Epithelial cell of esophagus (primary cell): ENCODE data around the gene SLC35C1.

Experiments
- DNase-seq: peaks from one replicate; pipeline ENCODE4 v3.0.0; 2010; ENCODE audit warnings: low read depth
- H3K4me3 ChIP-seq: 2 replicates; pipeline ENCODE4 v1.5.1; 2011; ENCODE audit warnings: mild to moderate bottlenecking, low read length, control low read depth
- CTCF ChIP-seq: IDR thresholded peaks from 2 replicates; pipeline ENCODE4 v1.5.1; 2011; ENCODE audit warnings: low read depth, mild to moderate bottlenecking, low read length, control low read depth, inconsistent platforms; ENCODE audit not compliant: insufficient read depth; ENCODE audit errors: missing control alignments

SLC35C1 gene

DNA sequence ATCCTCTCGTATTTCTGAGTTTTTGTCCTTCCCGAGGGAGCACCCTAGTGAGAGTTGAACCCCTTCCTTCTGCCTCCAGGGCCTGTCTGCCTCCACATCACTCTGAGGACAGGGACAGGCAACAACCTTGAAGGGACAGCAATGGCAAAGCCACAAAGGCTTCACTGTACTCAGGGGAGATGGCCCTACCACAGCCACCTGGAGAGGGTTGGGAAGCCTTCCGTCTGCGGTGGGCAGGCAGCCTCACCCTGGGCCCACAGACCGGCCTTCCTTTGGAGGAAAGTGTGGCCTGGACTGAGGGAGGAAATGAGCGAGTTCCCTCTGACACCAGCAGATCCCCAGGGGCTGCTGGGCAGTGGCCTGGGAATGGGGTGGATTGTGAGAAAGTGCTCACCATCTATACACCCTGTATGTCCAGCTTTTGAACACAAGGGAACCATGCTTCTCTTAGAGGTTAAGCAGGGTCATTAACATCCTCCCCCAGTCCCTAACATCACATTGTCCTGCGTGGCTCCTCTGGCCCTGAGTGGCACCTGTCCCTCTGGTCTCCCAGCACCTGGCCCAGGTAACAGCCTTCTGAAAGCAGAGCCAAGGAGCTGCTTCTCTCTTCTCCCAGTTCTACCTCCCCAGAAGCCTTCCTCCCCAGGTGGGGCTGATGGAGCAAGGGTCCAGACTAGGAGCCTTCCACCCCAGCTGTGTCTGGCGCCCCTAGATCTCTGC is 6.8 kb downstream of the SLC35C1 start:
- no peak overlapping the region for H3K4me3 ChIP-seq
- TF ChIP-seq CTCF = no peak
- DNase-seq = no peak

- no peak for TF ChIP-seq CTCF
- no peak for DNase-seq
These were observed 7.9 kb downstream of the SLC35C1 start for GRCh38 chr11:45812581-45813548.

DNA sequence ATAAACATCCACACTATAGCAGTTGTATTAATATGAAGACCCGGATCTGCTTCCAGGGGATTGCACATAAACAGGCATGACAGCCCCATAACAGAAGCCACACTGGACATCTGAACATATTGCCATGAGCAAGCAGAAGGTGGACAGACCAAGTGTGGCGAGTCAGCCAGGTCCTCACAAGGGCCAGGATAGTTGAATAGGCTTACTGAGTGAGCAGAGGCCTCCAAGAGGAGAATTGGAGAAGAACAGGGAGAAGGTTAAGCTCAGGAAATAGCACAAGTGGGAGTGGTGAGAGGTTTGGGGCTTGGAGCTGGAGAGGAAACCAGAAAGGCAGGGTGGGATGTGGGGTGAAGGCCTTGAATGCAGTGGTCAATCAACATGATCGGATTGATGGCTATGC is 10.8 kb downstream of the SLC35C1 start:
- no peak overlapping the region for H3K4me3 ChIP-seq
- DNase-seq = no peak
- no peak for TF ChIP-seq CTCF

More at GRCh38 chr11:45812581-45813548, 7.9 kb downstream of the SLC35C1 start:
- no peak overlapping the region for H3K4me3 ChIP-seq

DNA sequence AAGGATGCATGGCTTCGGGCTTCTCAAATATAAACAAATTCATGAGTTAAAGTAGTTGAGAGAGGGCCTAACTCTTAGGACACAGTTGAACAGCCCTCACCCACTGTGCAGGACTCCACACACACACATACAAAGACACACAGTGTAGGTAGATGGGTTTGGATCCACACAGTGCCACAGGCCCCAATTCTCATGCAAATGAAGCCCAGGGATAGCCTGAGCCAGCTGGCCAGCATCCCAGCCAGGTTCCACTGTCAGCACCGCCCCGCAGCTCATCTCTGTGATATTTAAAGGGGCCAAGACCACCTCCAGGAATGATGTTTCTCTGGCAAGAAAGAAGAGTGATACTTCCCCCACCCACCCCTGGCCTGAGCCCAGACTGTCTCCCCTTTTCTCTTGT is 11.7 kb downstream of the SLC35C1 start:
- no peak for TF ChIP-seq CTCF
- no peak for DNase-seq
- no peak overlapping the region for H3K4me3 ChIP-seq

DNA sequence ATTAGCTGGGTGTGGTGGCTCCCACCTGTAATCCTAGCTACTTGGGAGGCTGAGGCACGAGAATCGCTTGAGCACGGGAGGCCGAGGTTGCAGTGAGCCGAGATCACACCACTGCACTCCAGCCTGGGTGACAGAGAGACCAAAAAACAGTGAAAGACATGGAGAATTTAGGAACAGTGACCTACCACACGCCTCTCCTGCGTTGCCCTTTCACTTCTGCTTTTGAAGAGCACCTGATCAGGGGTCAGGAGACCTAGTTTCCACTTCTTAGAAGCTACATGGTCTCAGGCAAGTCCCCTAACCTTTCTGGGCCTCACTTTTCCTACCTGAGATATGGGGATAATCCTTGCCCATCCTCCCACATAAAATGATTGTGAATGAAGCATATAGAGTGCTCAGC is 12.2 kb downstream of the SLC35C1 start:
- no peak for TF ChIP-seq CTCF
- no peak overlapping the region for H3K4me3 ChIP-seq
- no peak for DNase-seq

DNA sequence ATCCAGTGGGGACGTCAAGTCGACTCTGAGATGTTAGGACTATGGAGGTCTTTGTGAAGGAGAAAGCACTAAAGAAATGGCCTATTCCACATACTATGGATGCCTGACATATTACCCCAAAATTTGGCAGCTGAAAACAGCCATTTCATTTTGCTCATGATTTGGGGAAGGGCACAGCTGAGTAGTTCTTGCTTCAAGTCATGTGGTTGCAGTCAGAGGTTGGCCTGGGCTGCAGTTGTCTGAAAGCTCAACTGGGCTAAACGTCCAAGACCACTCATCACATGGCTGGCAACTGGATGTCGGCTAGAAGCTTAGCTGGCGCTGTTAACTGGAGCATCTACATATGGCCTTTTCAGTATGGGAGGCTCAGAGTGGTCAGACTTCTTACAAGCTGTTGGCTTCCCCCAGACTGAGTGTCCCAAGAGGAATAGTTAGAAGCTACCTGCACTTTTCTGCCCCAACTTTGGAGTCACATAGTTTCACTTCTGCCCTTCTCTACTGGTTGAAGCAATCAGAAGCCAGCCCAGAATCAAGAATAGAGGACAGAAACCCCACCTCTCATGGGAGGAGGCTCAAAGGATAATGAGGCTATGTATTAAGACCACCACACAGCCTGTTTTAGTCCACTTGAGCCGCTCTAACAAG is 14.1 kb downstream of the SLC35C1 start:
- no peak overlapping the region for H3K4me3 ChIP-seq
- no peak for DNase-seq
- TF ChIP-seq CTCF = no peak
